NCI-H1105 treated with DMSO at 0.1 percent for 48 hours (cell line): ENCODE data around the gene EVA1B.

ENCODE experiments used
- DNase-seq: peaks from one replicate; lab custom pipeline; 2025; lab: John Stamatoyannopoulos, UW

The EVA1B gene

DNA sequence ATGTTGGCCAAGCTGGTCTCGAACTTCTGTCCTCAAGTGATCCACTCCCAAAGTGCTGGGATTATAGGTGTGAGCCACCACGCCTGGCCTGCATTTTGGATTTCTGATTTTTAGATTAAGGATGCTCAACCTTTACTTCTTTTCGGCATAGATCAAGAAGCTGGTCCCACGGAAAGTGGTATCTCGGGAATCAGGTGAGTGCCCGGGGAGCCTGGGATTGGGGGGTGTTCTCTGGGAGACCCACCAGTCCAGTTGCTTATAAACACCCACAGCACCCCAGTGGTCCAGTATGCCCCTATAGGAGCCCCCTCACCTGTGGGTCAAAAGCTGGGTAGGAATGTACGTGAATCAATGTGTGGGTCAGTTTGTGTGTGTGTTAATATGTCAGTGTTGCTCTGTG lies 14.0 kb downstream of the EVA1B start:
- no peak for DNase-seq

- DNase-seq: no peak
These were observed 15.7 kb downstream of the EVA1B start for GRCh38 chr1:36307601-36308330.

DNA sequence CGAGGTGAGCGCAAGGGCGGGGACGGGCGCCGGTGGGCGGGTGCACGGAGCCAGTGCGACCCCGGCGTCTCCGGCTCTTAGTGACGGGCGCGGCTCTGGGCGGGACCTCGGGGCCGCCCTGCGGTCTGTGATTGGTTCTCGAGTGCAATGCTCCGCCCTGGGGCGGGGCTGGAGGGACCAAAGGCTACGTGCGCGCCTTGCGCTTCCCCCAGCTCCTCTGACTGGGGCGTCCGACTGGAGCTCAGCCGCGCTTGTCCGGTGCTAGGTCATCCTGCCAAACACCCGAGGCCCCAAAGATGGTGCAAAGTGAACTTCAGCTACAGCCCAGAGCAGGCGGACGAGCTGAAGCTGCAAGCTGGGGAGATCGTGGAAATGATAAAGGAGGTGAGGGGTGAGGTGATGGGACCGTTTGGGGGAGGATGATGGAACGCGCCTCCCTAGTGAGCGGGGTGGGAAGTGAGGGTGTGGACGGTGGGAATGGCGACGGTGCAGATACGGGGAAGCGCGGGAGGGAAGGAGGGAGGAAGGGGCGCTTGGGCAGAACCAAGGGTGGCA lies 16.5 kb downstream of the EVA1B start:
- DNase-seq: peak; percentile 94

DNA sequence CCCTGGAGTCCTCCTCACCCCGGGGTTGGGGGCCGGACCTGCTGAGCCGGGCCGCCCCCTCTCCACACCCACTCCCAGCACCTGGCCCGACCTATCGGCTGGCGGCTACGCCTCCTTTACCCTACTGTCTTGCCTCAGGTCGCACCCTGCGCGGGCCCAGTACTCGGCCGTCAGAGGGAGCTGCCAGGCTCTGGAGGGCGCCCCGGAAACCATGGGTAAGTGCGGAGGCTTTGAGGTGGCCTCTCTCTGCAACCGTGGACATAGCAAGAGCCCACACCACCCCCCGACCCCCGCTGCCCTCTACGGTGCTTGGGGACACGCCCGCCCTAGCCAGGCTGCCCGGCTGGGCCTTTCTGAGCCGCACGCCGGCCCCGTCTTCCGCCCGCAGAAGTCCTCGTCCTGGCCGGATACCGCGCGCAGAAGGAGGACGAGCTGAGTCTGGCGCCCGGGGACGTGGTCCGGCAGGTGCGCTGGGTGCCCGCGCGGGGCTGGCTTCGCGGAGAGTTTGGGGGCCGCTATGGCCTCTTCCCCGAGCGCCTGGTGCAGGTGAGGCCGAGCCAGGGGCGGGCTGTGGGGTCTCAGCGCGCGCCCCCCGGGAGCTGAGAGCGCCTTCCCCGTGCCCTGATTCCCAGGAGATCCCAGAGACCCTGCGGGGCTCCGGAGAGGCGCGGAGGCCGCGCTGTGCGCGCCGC lies 17.1 kb downstream of the EVA1B start, which contains the start of gene SH3D21:
Gene SH3D21 (plus strand): TSS at position 159 of the 692 bp plus-strand sequence. CDS start 53 bp downstream, at position 212.
- peak; percentile 81 for DNase-seq

GRCh38 chr1:36305915-36306209 lies 17.6 kb downstream of the EVA1B start:
- peak; percentile 33 for DNase-seq

- DNase-seq: no peak
These were observed 18.2 kb downstream of the EVA1B start for GRCh38 chr1:36304970-36305914.

DNA sequence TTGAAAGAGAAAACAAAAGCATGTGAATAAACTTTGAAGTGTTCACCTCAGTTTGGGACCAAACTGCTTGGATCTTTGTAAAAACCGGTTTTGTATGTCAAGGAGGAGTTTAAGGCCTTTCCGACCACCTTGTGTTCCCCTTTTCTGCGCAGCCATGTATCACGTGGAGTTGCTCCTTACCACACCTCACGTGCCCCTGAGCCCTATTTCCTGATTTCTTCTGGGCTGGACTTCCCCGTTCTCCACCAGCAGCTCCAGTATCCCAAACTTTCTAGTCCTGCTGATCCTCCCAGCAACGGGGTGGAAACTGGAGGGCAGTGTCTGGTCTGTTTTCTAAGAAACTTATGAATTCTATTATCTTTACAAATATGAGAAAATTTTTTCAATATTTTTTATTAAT lies 18.9 kb downstream of the EVA1B start:
- no peak for DNase-seq

DNA sequence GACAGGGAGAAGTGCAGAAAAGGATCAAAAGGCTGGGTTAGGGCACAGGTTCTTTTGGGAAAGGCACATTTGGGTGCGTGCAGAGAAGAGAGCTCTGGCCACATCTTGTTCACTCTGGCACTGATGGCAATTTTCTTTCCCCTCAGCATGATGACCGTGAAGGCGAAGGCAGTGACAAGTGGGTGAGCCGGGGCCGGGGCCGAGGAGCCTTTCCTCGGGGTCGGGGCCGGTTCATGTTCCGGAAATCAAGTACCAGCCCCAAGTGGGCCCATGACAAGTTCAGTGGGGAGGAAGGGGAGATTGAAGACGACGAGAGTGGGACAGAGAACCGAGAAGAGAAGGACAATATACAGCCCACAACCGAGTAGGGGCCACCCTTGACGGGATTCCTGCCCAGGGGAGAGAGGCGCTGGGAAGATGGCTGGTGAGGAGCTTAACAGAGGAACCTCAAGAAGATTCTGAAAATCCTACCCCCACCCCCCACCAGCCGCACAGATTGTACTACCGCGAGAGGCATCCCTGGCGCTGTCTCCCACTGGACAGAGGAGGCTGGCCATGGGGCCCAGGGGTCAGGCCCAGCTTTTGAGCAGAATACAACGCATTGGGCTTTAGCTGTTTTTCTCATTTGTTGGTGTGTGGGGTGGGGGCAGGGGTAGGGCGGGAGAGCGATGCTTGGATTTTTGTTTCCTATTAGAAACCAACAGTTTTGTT lies 19.6 kb downstream of the EVA1B start:
- no peak for DNase-seq

- no peak for DNase-seq
These were observed 20.2 kb downstream of the EVA1B start for GRCh38 chr1:36303244-36303643.

- no peak for DNase-seq
These were observed 22.2 kb downstream of the EVA1B start for GRCh38 chr1:36301220-36301619.

DNA sequence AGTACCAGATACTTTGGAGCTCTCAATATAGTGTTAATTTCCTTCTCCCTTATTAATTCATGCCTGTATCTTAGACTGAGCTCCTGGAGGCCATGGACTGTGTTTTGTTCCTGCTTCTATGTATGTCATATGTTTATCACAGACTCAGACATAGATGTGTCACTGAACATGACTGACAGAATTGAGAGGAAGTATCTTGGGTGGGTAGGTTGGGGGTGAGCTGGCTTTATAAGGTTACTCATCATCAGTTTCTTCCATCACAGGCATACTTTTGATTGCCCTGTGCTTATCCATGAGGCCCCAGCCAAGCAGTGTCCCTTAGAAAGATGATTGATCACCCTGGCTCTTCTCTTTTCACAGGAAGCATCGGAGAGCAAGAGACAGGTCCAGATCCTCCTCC lies 22.9 kb downstream of the EVA1B start:
- DNase-seq: no peak

- DNase-seq: no peak
These were observed 24.8 kb downstream of the EVA1B start for GRCh38 chr1:36298640-36299039.

- DNase-seq: no peak
These were observed 26.4 kb downstream of the EVA1B start for GRCh38 chr1:36297062-36297461.

DNA sequence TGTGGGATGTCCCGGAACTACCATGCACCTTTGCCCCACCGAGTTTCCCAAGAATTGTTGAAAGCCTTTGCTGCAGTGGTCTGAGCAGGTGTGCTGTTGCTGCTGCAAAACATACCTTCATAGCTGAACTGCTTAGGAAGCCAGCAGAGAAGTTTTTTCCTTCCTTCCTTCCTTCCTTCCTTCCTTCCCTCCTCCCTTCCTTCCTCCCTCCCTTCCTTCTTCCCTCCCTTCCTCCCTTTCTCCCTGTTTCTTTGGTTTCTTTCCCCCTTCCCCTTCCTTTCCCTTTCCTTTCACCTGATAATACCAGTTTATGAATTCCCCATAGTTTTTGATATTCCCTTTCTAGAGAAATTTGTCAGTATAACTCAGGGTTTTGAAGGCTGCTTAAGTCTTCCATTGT lies 28.1 kb downstream of the EVA1B start:
- no peak for DNase-seq

DNA sequence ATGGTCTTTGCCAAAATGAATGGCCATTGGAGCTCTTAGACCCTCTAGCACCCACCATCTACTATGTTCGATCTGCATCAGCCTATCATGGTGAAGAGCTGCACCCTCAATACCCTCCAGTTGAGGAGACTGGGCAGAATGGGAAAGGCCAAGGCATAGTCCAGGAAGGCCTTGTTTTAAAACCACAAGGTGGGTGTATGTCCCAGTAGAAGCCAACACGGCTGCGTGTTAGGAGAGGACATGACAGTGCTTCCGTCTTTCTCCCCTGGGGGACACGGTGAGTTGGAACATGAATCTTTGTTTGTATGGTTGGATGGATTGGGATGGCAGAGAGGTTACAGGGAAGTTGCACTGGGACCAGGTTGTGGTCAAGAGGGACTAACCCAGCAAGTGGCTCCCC lies 35.9 kb downstream of the EVA1B start:
- DNase-seq: no peak

DNA sequence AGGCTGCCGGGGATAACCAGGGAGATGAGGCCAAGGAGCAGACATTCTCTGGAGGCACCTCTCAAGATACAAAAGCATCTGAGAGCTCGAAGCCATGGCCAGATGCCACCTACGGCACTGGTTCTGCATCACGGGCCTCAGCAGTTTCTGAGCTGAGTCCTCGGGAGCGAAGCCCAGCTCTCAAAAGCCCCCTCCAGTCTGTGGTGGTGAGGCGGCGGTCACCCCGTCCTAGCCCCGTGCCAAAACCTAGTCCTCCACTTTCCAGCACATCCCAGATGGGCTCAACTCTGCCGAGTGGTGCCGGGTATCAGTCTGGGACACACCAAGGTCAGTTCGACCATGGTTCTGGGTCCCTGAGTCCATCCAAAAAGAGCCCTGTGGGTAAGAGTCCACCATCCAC lies 36.6 kb downstream of the EVA1B start:
- DNase-seq: no peak

GRCh38 chr1:36285443-36286101 lies 37.9 kb downstream of the EVA1B start:
- DNase-seq: peak; percentile 75

GRCh38 chr1:36284517-36284916 lies 38.9 kb downstream of the EVA1B start:
- no peak for DNase-seq

GRCh38 chr1:36284061-36284460 lies 39.4 kb downstream of the EVA1B start:
- DNase-seq: no peak

GRCh38 chr1:36279789-36280296 lies 43.6 kb downstream of the EVA1B start:
- no peak for DNase-seq
